C4-2B (cell line): ENCODE measurements around the gene IFT122.

ENCODE experiments used
- CTCF ChIP-seq: fragments of 450-650 bp; conservative IDR thresholded peaks from 2 replicates; pipeline ENCODE4 v1.5.1; 2017; ENCODE audit warnings: mild to moderate bottlenecking
- ZFX ChIP-seq: fragments of 450-650 bp; IDR thresholded peaks from 2 replicates; pipeline ENCODE4 v1.6.1; 2017

- TF ChIP-seq CTCF = no peak
- no peak for TF ChIP-seq ZFX
These were observed 129.8 kb downstream of the IFT122 start for GRCh38 chr3:129569856-129570255.
